Skeletal muscle tissue (tissue), 4 donors: Measurements from ENCODE around the gene SLC15A1. TPM values are rescaled to one million over a fixed set of nuclear protein-coding genes. Genes with fewer than 3 reads are reported as not detected.
A peak's percentile ranks its signal among the peaks of the same experiment; 100 is the strongest.
"Not testable (repeated sequence)": the region's sequence is repeated elsewhere in the genome, so short reads cannot be mapped to it uniquely, and the experiment has no call there.

Experiments
- H3K27ac ChIP-seq: one replicate; pipeline ENCODE4 v1.7.0; 2013; ENCODE audit warnings: mild to moderate bottlenecking, low read depth, low read length, inconsistent platforms
- H3K27me3 ChIP-seq, 3 donors: one replicate each; pipeline ENCODE4 v1.7.0; 2013; ENCODE audit warnings: low read length in 3 of 3; ENCODE audit not compliant: control insufficient read depth in 3 of 3, insufficient read depth in 3 of 3
- H3K36me3 ChIP-seq, 3 donors: one replicate each; pipeline ENCODE4 v1.7.0; 2013; ENCODE audit warnings: low read length in 3 of 3; ENCODE audit not compliant: control insufficient read depth in 3 of 3, insufficient read depth in 3 of 3
- H3K4me1 ChIP-seq, 3 donors: one replicate each; pipeline ENCODE4 v1.7.0; 2013; ENCODE audit warnings: low read length in 3 of 3, mild to moderate bottlenecking in 3 of 3; ENCODE audit not compliant: control insufficient read depth in 3 of 3, insufficient read depth in 3 of 3
- H3K4me3 ChIP-seq, 3 donors: one replicate each; pipeline ENCODE4 v1.7.0; 2013; ENCODE audit warnings: low read length in 3 of 3
- H3K9ac ChIP-seq, 3 donors: one replicate each; pipeline ENCODE4 v1.7.0; 2013; ENCODE audit warnings: low read length in 3 of 3, mild to moderate bottlenecking in 3 of 3, moderate library complexity in 2 of 3, low read depth in 1 of 3
- H3K9me3 ChIP-seq, 3 donors: one replicate each; pipeline ENCODE4 v1.7.0; 2013; ENCODE audit warnings: low read length in 3 of 3; ENCODE audit not compliant: control insufficient read depth in 3 of 3
- total RNA-seq: library from RNA; depleted of rRNA; stranded (reverse); fragments of >200 nt; gene quantifications from one replicate; pipeline ENCODE4 v1.2.3, GENCODE V29; 2014
- donor health status: Osteomylitis.

SLC15A1 gene
- total RNA-seq, 1 donor from 2014 or later: not detected

DNA sequence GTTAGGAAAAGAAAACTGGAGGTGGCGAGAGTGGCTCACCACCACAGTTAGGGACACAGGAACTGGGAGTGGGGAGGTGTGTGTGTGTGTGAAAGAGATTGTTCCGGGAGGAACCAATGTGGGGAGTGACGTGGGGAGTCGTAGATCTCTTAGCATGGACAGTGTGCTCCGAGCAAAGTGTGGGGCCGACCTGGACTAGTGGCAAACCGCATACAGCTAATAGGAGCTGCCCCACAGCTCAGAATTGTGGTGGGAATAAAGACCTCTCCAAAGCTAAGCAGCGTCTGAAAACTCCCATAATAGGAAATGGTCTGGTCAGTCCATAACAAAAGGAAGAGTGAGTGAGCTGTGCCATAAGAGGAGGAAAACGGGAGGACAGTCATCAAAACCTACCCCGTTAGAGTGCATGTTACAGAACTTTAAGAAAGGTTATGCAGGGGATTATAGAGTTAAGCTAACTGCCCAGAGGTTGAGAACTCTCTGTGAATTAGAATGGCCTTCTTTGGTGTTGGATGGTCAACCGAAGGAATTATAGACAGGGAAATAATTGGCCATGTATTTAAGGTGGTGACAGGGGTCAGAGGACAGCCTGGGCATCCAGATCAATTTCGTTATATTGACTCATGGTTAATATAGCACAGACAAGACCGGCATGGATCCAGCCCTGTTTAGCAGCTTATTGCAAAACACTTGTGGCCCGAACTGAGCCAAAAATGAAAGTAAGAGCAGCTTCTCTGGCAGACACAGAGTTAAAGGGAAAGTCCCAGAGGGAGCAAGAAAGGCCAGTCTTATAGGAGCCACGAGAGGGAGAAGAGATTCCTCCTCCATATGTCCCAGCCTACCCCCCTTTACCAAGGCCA lies 8.9 kb upstream of the SLC15A1 start:
- Histone ChIP-seq H3K4me3 (peak overlapping the region; percentile 21 to 55 (median 41)), H3K4me1 (no peaks in the 10 kb centered on the region), H3K9me3 (no peaks in the 10 kb centered on the region), H3K36me3 (no peaks in the 10 kb centered on the region), H3K9ac (no peak overlapping the region), H3K27me3 (no peaks in the 10 kb centered on the region), H3K27ac (no peak overlapping the region)

DNA sequence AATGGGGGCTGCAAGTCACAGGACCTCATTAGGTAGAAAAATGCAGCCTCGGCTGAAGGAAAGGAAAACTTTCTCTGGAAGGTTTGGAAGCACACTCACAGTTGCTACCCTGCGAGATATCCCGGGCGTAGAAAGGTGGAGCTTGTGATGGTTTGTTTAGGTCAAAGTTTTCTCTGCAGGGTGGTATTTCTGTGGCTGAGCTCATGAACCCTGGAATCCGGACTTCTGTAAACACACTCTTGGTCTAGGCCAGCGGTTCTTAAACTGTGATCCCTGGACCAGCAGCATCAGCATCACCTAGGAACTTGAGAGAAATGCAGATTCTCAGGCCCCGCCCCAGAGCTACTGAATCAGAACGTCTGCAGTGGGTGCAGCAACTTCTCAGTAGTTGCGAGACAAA lies 3.3 kb upstream of the SLC15A1 start:
- H3K36me3 ChIP-seq: no peaks in the 10 kb centered on the region
- H3K27me3 ChIP-seq: peaks cover 22 to 25% (median 23%) of the 10 kb centered on the region in 3 donors
- H3K4me1 ChIP-seq: peaks cover 0 to 4% (median 0%) of the 10 kb centered on the region in 3 donors

DNA sequence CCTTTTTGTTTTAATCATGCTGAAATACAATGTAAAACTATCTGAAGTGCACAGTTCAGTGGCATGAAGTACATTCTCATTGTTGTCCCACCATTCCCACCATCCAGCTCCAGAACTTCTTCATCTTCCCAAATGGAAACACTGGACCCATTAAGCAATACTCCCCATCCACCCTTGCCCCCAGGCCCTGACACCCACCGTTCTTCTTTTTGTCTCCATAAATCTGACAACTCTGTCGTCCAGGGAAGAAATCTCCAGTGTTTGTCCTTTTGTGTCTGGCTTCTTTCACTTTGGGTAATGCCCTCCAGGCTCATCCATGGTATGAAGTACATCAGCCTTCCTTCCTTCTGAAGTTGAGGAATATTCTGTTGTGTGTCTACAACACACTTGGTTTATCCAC lies 2.6 kb upstream of the SLC15A1 start:
- no peak overlapping the region for H3K4me3 ChIP-seq
- H3K9me3 ChIP-seq: peaks cover 0 to 5% (median 3%) of the 10 kb centered on the region in 3 donors
- H3K4me1 ChIP-seq: peaks cover 0 to 4% (median 0%) of the 10 kb centered on the region in 3 donors
- H3K9ac ChIP-seq: no peak overlapping the region
- H3K27ac ChIP-seq: no peak overlapping the region
- H3K27me3 ChIP-seq: peaks cover 23 to 29% (median 27%) of the 10 kb centered on the region in 3 donors
- no peaks in the 10 kb centered on the region for H3K36me3 ChIP-seq

More for the DNA sequence above, 3.3 kb upstream of the SLC15A1 start:
- H3K4me3 ChIP-seq: no peak overlapping the region
- H3K9me3 ChIP-seq: peaks cover 0 to 5% (median 3%) of the 10 kb centered on the region in 3 donors
- H3K27ac ChIP-seq: no peak overlapping the region
- H3K9ac ChIP-seq: no peak overlapping the region

DNA sequence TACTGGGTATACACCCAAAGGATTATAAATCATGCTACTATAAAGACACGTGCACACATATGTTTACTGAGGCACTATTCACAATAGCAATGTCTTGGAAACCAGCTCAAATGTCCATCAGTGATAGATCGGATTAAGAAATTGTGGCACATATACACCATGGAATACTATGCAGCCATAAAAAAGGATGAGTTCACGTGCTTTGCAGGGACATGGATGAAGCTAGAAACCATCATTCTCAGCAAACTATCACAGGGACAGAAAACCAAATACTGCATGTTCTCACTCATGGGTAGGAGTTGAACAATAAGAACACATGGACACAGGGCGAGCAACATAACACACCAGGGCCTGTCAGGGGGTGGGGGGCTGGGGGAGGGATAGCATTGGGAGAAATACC lies 2.0 kb upstream of the SLC15A1 start:
- not testable (repeated sequence) for H3K4me1 ChIP-seq, H3K27ac ChIP-seq, H3K9ac ChIP-seq, H3K9me3 ChIP-seq, H3K36me3 ChIP-seq, H3K4me3 ChIP-seq
- peaks cover 23 to 29% (median 27%) of the 10 kb centered on the region in 3 donors for H3K27me3 ChIP-seq

DNA sequence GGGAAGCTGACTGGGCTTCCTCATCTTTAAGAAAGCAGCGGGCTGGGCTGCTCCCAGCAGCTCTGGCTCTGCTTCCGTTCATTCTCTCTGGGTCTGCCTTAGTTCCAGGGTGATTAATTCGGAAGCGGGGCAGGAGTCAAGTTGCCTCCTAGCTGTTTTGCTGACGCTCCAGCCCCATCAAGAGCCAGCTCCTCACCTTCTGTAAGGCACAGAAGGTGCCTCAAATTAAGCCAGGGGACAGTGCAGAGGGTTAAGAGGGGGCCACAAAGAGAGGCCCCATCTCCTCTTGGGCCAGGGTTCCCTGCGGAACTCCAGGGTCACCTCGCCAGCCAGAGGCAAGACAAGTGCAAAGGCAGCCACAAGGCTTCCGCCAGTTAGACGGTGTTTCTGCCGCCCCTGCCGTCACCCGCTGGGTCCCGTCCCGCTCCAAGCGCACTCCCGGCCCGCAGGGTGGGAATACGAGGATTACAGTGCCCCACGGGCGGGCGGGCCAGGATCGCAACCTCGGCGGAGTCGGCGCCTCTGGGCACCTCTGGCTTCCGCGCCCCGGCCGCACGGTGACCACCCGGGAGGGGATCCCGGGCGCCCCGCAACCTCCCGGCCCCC lies 508 bp downstream of the SLC15A1 start:
- Histone ChIP-seq H3K36me3 (no peaks in the 10 kb centered on the region), H3K9ac (no peak overlapping the region), H3K4me3 (peak overlapping the region in 1 of 3 donors; percentile 52), H3K27ac (no peak overlapping the region), H3K27me3 (peaks cover 23 to 34% (median 27%) of the 10 kb centered on the region in 3 donors), H3K9me3 (peaks cover 0 to 5% (median 3%) of the 10 kb centered on the region in 3 donors), H3K4me1 (peaks cover 0 to 4% (median 0%) of the 10 kb centered on the region in 3 donors)

DNA sequence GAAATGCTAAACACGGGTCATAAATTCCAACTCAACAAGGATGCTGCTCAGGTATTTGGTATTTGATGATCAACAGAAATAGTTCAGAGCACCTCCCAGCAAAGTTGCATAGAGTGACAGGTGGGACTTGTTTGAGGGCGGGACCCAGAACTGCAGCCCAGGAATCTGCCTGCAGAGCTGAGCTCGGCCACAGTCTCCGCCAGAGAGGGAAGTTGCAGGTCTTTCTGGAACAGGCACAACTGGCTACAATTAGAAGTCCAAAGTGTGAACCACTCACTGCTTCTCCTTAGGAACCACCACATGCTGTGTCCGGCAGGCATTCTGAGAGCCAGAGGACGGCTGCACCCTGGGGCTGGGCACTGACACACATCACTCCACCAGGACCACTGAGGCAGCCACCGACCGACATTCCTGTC lies 1.1 kb downstream of the SLC15A1 start:
- Histone ChIP-seq H3K27ac (no peak overlapping the region), H3K27me3 (peaks cover 23 to 34% (median 27%) of the 10 kb centered on the region in 3 donors)

DNA sequence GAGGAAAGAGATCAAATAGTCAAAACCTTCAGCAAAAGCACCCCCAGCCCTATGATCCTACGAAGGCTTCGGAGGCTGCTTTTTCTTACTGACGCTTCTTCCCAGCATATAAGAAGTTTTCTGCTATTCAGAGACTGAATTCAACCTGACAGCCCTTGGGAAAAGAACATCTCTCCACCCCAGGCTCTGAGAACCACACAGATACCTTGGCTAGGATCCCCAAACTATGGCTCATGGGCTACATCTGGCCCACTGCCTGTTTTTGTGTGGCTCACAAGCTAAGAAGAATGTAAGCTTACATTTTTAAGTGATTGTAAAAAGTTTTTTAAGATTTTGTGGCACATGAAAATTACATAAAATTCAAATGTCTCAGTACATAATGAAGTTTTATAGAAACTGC lies 3.0 kb downstream of the SLC15A1 start:
- peaks cover 0 to 4% (median 0%) of the 10 kb centered on the region in 3 donors for H3K4me1 ChIP-seq
- no peak overlapping the region for H3K4me3 ChIP-seq
- H3K27ac ChIP-seq: no peak overlapping the region
- H3K9ac ChIP-seq: no peak overlapping the region
- H3K27me3 ChIP-seq: peaks cover 23 to 32% (median 27%) of the 10 kb centered on the region in 3 donors
- H3K36me3 ChIP-seq: no peaks in the 10 kb centered on the region
- H3K9me3 ChIP-seq: peaks cover 0 to 5% (median 3%) of the 10 kb centered on the region in 3 donors

More for the DNA sequence above, 1.1 kb downstream of the SLC15A1 start:
- Histone ChIP-seq H3K4me3 (no peak overlapping the region), H3K36me3 (no peaks in the 10 kb centered on the region), H3K9me3 (peaks cover 0 to 5% (median 3%) of the 10 kb centered on the region in 3 donors), H3K9ac (no peak overlapping the region), H3K4me1 (peaks cover 0 to 4% (median 0%) of the 10 kb centered on the region in 3 donors)

DNA sequence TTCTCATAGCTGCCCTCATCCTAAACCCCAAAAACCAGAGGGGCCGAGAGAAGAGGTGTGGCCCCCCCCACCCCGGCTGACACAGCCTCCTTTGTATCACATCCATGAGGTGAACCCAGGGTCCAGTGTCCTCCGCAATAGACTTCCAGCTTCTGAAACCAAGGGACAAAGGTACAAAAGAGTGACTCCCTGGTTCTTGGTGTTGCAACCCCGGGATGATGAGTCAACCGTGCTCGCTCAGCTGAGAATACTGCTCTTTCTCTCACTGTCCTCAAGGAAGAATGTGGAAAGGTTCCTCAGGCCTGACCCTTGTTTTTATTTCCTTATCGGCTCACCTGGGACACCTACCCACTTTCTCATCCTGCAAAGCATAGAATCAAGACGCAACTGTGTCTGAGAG lies 5.5 kb downstream of the SLC15A1 start:
- Histone ChIP-seq H3K4me3 (no peak overlapping the region), H3K36me3 (no peaks in the 10 kb centered on the region), H3K27me3 (peaks cover 10 to 18% (median 16%) of the 10 kb centered on the region in 3 donors), H3K9ac (no peak overlapping the region), H3K27ac (no peak overlapping the region), H3K4me1 (peaks cover 0 to 3% (median 0%) of the 10 kb centered on the region in 3 donors), H3K9me3 (no peaks in the 10 kb centered on the region)

DNA sequence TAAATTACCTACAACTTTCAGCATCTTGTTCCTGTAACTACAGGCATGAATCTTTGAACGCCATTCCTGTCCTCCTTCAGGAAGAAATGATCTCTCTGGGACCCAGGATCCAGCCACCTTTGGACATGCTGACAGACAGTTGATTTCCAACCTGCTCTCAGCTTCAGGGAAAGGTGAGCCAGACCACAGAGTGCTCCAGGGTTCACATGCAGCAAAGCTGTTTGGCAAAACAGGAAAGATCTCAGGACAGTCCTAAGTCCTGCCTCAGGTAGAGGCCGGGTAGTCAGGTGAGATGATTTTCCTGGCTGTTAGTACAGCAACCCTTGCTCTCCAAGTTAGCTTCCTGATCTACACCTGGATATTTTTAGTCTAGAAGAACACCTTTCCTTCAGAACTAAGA lies 9.1 kb downstream of the SLC15A1 start:
- Histone ChIP-seq H3K4me3 (no peak overlapping the region), H3K4me1 (no peaks in the 10 kb centered on the region), H3K27me3 (no peaks in the 10 kb centered on the region), H3K9me3 (peaks cover 0 to 2% (median 0%) of the 10 kb centered on the region in 3 donors), H3K36me3 (no peaks in the 10 kb centered on the region), H3K9ac (no peak overlapping the region), H3K27ac (no peak overlapping the region)

DNA sequence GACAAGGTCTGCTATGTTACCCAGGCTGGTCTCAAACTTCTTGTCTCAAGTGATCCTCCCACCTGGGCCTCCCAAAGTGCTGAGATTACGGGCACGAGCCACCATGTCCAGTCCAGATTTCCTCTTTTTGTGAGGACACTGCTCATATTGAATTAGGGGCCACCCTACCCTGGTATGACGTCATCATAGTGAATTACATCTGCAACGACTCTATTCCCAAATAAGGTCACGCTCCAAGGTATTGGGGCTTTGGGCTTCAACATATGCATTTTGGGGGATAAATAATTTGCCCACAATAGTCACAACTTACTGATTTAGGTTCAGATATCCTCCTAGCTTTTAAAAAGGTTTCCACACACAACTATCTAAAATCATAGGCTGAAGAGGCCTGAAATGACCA lies 9.5 kb downstream of the SLC15A1 start:
- H3K4me3 ChIP-seq: no peak overlapping the region

More for the DNA sequence above, 9.5 kb downstream of the SLC15A1 start:
- Histone ChIP-seq H3K27me3 (no peaks in the 10 kb centered on the region), H3K9me3 (peaks cover 0 to 2% (median 0%) of the 10 kb centered on the region in 3 donors), H3K36me3 (no peaks in the 10 kb centered on the region), H3K4me1 (no peaks in the 10 kb centered on the region), H3K27ac (no peak overlapping the region), H3K9ac (no peak overlapping the region)
